C4-2B (cell line): Measurements from ENCODE around the gene CALHM1.
"Not testable (repeated sequence)": the region's sequence is repeated elsewhere in the genome, so short reads cannot be mapped to it uniquely, and the experiment has no call there.

Source experiments
- H3K27ac ChIP-seq: fragments of 450-650 bp; 2 replicates; pipeline ENCODE4 v1.5.1; 2017
- ZFX ChIP-seq: fragments of 450-650 bp; IDR thresholded peaks from 2 replicates; pipeline ENCODE4 v1.6.1; 2017
- TF ChIP-seq, protein P1 (sequence below): fragments of 450-650 bp; conservative IDR thresholded peaks from 2 replicates; pipeline ENCODE4 v1.5.1; 2017; ENCODE audit warnings: mild to moderate bottlenecking

Gene CALHM1, protein sequence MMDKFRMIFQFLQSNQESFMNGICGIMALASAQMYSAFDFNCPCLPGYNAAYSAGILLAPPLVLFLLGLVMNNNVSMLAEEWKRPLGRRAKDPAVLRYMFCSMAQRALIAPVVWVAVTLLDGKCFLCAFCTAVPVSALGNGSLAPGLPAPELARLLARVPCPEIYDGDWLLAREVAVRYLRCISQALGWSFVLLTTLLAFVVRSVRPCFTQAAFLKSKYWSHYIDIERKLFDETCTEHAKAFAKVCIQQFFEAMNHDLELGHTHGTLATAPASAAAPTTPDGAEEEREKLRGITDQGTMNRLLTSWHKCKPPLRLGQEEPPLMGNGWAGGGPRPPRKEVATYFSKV

DNA sequence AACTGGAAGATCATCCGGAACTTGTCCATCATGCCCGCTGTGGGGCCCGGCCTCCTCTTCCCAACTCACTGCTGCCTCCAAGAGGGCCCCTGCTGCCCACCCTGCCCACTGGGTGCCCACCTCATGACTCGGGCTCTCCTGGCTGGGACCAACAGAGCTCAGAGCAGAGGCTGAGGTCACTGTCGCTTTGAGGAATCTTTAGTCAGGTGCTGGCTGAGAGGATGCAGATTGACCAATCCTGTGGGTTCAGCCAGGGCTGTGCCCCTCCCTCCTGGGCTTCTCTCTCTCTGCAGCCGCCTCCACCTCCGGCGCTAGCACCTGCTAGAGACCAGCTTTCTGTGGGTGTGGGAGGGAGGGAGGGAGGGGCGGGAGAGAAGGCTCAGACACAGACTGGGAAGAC lies at the start of gene CALHM1:
Gene CALHM1, minus strand, starts transcription at position 181 of the 400 bp plus-strand sequence. Its CDS starts 149 bp downstream, at position 32.
- H3K27ac ChIP-seq: no peak within 1 kb of the TSS
- no peak for TF ChIP-seq ZFX
- TF ChIP-seq, protein P1, sequence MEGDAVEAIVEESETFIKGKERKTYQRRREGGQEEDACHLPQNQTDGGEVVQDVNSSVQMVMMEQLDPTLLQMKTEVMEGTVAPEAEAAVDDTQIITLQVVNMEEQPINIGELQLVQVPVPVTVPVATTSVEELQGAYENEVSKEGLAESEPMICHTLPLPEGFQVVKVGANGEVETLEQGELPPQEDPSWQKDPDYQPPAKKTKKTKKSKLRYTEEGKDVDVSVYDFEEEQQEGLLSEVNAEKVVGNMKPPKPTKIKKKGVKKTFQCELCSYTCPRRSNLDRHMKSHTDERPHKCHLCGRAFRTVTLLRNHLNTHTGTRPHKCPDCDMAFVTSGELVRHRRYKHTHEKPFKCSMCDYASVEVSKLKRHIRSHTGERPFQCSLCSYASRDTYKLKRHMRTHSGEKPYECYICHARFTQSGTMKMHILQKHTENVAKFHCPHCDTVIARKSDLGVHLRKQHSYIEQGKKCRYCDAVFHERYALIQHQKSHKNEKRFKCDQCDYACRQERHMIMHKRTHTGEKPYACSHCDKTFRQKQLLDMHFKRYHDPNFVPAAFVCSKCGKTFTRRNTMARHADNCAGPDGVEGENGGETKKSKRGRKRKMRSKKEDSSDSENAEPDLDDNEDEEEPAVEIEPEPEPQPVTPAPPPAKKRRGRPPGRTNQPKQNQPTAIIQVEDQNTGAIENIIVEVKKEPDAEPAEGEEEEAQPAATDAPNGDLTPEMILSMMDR: no peak

DNA sequence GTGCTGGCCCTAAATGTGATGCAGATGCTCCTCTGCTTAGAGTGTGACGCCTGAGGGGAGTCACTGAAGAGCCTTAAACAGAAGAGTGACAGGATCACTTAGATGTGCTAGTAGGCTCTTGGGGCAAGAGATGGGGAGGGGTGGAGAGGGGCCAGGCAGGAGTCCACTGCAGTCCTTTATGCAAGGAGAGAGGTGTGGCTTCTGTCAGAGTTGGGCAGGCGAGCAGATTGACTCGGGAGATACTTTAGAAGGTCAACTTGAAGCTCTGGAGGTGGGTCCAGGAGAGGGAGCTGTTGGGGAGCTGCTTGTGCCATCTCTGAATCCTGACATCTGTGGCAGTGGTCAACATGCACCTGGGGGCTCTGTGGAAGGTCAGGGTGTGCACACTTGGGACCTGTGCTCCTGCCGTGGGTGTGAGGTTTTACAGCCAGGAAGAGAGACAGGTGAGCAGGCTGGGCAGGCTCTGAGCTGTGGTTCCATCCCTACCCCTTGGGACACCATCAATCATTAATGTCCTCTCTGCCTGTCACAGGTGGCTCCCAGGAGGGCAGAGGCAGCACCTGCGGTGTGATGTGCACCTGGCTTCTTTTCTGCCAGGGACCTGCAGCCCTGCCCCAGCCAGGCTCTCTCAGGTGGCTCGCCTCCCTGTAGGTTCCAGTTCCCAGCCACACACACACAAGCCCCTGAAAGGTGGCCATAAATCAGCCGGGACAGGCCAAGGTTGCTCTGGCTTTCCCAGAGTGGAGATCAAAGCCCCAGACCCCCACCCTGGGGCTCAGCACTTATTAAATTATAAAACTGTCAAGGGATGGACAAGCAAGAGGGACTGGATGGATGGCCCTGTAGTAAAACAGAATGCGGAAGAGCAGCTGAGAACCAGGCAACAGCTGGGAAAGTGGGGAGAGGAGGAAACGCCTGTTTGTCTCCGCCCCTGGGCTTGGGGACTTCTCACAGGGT lies 48.8 kb upstream of the CALHM1 start:
- TF ChIP-seq, protein P1: no peak
- TF ChIP-seq ZFX: no peak
- no peak overlapping the region for H3K27ac ChIP-seq

DNA sequence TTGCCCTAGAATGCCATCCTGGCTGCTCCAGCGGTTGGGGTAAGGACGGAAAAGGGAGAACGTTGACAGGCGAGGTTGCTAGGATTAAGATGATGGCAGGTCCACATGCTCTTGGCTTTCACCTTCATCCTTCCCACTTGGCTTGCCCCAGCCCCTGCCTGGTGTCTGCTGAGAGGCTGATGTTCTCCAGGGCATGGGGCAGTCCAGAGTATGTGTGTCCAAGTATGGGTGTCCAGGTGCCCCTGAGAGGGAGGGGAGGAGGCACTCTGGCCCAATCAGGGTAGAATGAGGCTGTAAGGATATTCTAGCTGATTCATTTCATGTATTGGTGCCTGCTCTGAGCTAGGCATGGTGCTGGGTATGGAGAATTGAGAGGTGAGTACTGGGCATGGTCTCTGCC lies 47.4 kb upstream of the CALHM1 start:
- no peak overlapping the region for H3K27ac ChIP-seq
- TF ChIP-seq ZFX: no peak
- TF ChIP-seq, protein P1: no peak

DNA sequence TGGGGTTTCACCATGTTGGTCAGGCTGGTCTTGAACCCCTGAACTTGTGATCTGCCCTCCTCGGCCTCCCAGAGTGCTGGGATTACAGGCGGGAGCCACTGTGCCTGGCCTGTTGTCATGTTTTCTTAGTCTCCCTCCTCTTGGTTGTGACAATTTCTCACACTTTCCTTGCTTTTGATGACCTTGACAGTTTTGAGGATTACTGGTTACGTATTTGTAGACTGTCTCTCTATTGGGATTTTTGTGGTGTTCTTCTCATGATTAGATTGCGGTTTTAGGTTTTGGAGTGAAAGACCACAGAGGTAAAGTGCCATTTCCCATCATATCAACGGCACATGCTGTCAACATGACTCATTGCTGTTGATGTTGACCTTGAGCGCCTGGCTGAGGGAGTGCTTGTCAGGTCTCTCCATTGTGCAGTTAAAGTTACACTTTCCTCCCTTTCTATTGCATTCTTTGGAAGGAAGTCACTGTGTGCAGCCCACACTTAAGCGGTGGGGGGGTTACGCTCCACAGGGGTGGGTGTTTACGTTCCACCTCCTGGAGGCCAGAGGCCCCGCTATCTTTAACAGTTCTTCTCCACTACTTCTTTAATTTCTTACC lies 45.6 kb upstream of the CALHM1 start:
- no peak overlapping the region for H3K27ac ChIP-seq
- no peak for TF ChIP-seq ZFX
- TF ChIP-seq, protein P1: no peak

DNA sequence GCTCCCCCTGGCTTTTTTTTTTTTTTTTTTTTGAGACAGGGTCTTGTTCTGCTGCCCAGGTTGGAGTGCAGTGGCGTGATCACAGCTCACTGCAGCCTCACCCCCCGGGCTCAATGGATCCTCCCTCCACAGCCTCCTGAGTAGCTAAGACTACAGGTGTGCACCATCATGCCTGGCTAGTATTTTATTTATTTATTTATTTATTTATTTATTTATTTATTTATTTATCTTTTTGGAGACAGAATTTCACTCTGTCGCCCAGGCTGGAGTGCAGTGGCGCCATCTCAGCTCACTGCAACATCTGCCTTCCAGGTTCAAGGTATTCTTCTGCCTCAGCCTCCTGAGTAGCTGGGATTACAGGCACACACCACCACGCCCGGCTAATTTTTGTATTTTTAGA lies 45.1 kb upstream of the CALHM1 start:
- not testable (repeated sequence) for H3K27ac ChIP-seq

DNA sequence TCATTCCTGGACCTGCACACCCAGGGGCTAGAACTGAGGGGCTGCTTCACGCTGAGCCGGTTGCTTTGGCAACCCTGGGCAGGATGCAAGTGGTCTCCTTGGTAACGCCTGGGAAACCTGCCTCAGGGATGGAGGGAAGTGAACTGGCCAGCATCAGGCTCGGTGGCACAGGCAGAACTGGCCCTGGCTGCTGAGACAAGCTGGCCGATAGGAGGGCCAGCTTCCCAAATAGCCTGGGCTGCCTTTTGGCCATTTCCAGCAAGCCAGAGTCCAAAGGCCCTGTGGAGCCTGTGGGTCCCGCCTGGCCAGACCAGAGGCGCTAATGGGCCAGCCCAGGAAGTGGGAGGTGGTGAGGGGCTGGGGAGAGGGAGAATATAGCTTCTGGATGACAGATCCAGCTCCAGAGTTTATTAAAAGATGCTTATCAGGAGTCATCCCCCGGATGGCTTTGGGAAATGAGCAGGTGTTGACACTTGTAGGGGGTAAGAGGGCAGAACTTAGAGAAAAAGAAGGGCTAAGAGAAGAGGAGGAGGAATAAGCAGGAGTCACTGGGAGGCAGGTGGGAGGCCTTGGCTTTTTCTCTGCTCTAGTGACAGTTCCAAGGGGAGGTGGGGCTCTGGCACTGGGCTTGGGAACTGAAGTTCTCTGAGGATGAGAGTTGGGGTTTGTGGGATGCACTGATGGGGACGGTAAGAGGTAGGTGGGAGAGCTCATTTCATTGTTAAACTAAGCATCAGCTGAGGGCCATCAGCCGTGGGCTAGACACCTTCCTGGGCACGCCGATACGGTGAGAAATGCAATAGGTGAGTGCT lies 44.4 kb upstream of the CALHM1 start:
- no peak for TF ChIP-seq ZFX
- TF ChIP-seq, protein P1: no peak
- H3K27ac ChIP-seq: no peak overlapping the region

DNA sequence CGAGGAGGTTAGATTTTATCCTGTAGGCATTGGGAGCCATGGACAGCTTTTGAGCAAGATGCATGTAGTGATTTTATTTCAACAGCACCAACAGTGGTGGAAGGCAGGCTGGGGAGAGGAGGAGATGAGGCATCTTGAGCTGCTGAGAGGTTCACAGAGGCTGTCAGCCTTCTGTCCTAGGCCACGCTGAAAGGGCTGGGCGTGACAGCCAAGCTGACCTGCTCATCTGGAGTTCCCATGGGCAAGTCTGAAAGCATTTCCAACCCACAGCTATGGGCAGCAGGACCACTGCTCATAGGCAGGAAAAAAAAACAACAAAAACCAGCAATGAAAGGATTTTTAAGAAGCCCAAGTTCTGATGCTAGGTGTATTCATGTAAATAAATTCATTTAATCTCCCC lies 42.5 kb upstream of the CALHM1 start:
- TF ChIP-seq, protein P1: no peak
- TF ChIP-seq ZFX: no peak
- H3K27ac ChIP-seq: no peak overlapping the region
